GM18517 (cell line): ENCODE data around the gene PPP2R2B.

Source experiments
- ATAC-seq: cut with Tn5 transposase; IDR thresholded peaks from one replicate; pipeline ENCODE4 v1.9.1; 2021; ENCODE audit warnings: mild to moderate bottlenecking, moderate library complexity; ENCODE audit not compliant: unreplicated experiment

The PPP2R2B gene

GRCh38 chr5:146789712-146790653 lies 88.6 kb downstream of the PPP2R2B start:
- no peak for ATAC-seq

GRCh38 chr5:146788898-146789297 lies 89.7 kb downstream of the PPP2R2B start:
- ATAC-seq: no peak

GRCh38 chr5:146785065-146785464 lies 93.5 kb downstream of the PPP2R2B start:
- ATAC-seq: no peak

- no peak for ATAC-seq
These were observed 97.4 kb downstream of the PPP2R2B start for GRCh38 chr5:146781157-146781556.

GRCh38 chr5:146779211-146779869 lies 99.2 kb downstream of the PPP2R2B start:
- ATAC-seq: no peak

GRCh38 chr5:146778795-146779194 lies 99.8 kb downstream of the PPP2R2B start:
- ATAC-seq: no peak

GRCh38 chr5:146778261-146778660 lies 100.3 kb downstream of the PPP2R2B start:
- ATAC-seq: no peak

GRCh38 chr5:146772881-146773466 lies 105.6 kb downstream of the PPP2R2B start:
- no peak for ATAC-seq

GRCh38 chr5:146770980-146771379 lies 107.6 kb downstream of the PPP2R2B start:
- ATAC-seq: no peak

GRCh38 chr5:146770546-146770945 lies 108.0 kb downstream of the PPP2R2B start:
- ATAC-seq: no peak

- ATAC-seq: no peak
These were observed 111.0 kb downstream of the PPP2R2B start for GRCh38 chr5:146767534-146767933.

GRCh38 chr5:146766013-146766412 lies 112.5 kb downstream of the PPP2R2B start:
- ATAC-seq: no peak

- no peak for ATAC-seq
These were observed 113.3 kb downstream of the PPP2R2B start for GRCh38 chr5:146765089-146765832.

- ATAC-seq: no peak
These were observed 115.7 kb downstream of the PPP2R2B start for GRCh38 chr5:146762830-146763229.

- no peak for ATAC-seq
These were observed 116.7 kb downstream of the PPP2R2B start for GRCh38 chr5:146761811-146762210.

- no peak for ATAC-seq
These were observed 119.6 kb downstream of the PPP2R2B start for GRCh38 chr5:146758938-146759337.

- no peak for ATAC-seq
These were observed 120.5 kb downstream of the PPP2R2B start for GRCh38 chr5:146758076-146758475.

- ATAC-seq: no peak
These were observed 122.0 kb downstream of the PPP2R2B start for GRCh38 chr5:146756546-146756945.

- ATAC-seq: no peak
These were observed 122.8 kb downstream of the PPP2R2B start for GRCh38 chr5:146755793-146756192.

- no peak for ATAC-seq
These were observed 123.9 kb downstream of the PPP2R2B start for GRCh38 chr5:146754621-146755020.

GRCh38 chr5:146753641-146754040 lies 124.9 kb downstream of the PPP2R2B start:
- no peak for ATAC-seq
